Suppressor macrophage (primary cell): ENCODE results near the gene APH1B.

Experiments used
- DNase-seq, 4 experiments: peaks; one replicate each; pipeline ENCODE4 v3.0.0-alpha.2; 2020 to 2022
- total RNA-seq, 17 experiments: gene quantifications; one replicate each; lab custom pipeline; 2026; ENCODE audit warnings: mixed read lengths in 6 of 17, inconsistent platforms in 3 of 17; lab: John Stamatoyannopoulos, UW

The APH1B gene
- 6.6 to 44.7 (median 27.2) reads per million in 17 experiments for total RNA-seq

DNA sequence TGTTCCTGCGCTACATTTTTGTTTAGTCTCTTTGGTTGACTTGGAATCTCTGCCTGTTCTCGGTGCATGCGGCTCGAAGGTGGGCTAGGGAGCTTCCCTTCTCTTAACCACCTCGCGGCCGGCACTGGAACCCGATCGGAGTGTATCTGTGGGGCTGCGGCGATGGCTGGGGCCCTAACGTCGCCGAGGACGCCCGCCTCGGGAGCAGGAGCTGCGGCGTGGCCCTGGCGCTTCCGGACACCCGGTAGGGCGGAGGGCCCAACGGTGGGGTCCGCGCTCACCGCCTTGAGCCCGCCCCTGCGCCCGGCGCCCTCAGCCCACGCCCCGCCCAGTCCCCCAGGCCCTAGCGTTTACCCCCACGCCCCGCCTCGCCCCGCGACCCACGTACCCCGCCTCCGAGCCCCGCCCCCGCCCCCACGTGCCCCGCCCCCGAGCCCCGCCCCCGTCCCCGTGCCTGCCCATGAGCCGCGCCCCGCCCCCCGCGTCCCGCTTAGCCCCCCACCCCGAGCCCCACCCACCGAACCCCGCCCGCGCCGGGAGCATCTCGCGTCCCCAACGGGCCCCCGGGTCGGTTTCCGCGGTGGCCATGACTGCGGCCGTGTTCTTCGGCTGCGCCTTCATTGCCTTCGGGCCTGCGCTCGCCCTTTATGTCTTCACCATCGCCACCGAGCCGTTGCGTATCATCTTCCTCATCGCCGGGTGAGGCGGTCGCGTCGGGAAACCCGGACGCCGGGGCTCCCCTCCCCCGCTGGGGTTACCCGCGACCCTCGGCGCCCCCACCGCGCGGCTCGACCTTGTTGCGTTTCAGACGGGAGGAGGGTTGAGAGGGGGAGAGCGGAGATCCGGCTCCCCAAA is at the start of gene APH1B:
TSS of gene APH1B (plus strand) at position 568 of the 855 bp plus-strand sequence. CDS start at position 587, 19 bp downstream.
- peak; percentile 56 to 86 (median 76) for DNase-seq

DNA sequence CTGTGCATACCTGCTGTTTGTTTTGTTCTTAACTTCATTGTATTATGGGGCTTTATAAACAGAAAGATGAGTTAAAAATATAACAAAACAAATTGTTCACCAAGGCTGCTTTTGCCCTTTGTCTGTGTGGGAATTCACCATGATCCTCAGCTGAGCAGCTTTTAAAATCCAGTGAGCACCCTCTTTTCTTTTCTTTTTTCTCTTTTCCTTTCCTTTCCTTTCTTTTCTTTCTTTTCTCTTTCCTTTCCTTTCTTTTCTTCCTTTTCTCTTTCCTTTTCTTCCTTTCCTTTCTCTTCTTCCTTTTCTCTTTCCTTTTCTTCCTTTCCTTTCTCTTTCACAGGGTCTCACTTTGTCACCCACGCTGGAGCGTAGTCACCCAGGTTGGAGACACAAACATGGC is 49.7 kb upstream of the APH1B start:
- no peak for DNase-seq

DNA sequence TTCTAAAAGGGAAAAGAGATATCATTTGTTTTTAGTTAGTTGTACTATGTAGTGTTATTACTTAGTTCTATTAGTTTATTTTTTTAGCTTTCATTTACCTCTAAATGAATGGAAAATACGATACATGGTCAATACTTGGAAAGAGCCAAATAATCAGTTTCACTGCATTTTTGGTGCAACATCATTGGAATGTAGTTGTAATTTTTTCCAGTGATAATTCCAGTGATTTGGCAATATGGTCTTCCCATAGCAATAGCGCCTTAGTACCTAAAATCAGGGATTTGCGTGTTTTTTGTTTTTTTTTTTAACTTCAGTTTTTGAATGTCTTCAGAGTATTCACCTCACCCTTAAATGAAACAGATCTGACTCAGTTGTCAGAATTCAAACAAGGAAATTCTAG is 46.2 kb upstream of the APH1B start:
- DNase-seq, result no peak

DNA sequence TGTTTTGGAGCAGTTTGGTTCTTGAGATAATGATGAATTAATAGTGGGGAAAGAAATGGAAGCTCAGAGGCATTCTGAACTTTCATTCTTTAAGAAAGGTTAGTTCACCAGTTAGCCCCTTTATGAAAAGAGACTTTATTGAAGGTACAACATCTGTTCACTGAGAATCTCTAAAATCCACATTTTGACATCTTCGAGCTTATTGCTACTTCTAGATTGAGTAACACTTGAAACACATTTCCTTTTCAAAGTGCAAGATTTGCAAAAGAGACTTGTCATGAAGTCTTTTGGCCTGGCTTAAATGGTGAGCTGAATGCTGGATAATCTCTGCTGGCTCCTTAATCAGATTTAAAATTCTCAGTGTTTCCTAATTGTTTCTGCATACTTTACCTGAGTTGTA is 45.7 kb upstream of the APH1B start:
- DNase-seq, result peak; percentile 23 to 78 (median 50)

DNA sequence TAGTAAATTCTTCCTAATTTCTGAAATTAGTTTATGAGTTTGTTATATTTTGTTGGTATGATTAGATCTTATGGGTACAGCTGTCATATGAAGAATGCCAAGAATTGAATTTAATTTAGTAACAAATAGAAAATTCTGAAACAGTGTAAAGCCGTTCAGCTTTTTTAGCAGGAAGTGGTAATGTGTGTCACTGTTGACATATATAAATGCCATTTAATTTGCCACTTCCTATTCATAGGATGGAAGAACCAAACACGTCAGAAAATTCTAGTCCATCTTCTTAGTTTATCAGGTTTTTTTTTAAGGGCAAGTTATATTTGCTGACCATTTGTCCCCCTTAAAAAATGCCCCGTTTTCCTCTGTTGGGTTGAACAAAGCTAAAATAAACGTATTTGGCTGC is 45.0 kb upstream of the APH1B start:
- peak in 2 of 4 experiments; percentile 61 to 71 for DNase-seq

DNA sequence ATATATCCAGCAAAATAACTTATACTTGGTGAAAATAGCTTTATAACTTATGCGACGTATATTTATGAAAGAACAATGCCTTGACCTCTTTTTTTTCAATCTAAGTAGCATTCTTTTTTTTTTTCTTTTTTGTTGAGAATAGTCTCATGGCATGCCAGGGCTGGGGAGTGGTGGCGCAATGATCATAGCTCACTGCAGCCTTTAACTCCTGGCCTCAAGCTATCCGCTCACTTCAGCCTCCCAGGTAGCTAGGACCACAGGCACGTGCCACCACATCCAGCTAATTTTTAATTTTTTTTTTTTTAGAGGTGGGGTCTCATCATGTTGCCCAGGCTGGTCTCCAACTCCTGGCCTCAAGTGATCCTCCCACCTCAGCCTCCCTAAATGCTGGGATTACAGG is 44.5 kb upstream of the APH1B start:
- DNase-seq, result peak in 3 of 4 experiments; percentile 34 to 39 (median 37)

DNA sequence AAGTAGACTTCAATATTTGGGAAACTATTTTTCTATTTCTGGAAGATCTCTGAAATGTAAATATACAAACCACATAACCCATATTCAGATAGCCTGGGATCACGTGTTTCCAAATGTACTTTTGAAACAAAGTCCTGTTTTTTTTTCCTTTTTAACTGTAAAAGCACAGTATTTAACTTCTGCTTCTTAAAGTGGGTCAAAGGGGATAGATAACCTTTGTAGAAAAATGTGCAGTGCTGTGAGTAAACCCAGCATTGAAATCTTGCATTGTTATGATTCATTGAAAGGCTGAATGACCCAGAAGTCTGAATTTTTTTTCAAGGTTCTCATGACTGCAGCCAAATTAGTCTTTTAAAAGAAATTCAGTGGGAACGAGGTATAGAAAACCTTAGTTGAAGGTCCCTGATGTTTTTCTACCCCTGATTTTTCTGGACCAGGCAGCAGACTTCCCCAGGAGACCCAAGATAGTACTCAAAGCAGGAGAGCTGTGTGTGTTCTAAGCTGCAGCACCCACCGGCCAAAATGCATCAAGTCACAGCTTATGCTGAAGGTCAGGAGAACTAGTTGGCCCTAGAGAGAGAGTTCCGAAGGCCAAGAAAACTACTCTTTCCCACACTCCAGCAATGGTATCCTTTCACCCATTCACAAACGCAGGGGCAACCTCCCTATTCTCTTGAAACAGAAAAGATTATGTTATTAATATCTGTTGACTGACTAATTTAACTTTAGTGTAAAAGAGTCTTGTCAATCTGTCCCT is 43.6 kb upstream of the APH1B start:
- peak; percentile 30 to 88 (median 59) for DNase-seq

DNA sequence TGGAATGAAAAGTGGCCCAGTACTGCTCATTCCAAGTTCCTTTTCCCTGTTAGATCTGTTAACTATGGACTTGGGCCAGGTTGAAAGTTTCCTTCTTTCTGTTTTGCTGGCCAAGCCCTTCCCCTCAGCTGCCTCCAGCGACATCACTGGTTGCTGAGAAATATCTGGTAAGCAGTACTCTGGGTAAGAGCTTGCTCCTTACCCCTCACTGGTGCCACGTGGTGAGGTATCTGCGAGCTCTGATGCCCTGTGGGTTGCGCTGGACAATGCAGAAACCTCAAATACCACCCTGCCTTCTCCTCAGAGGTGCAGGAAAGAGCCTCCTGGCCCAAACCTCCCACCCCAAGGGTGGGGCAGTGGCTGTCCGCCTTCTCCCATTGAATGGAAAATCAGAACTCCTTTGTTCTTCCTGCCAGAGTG is 42.9 kb upstream of the APH1B start:
- DNase-seq, result peak; percentile 49 to 75 (median 72)

DNA sequence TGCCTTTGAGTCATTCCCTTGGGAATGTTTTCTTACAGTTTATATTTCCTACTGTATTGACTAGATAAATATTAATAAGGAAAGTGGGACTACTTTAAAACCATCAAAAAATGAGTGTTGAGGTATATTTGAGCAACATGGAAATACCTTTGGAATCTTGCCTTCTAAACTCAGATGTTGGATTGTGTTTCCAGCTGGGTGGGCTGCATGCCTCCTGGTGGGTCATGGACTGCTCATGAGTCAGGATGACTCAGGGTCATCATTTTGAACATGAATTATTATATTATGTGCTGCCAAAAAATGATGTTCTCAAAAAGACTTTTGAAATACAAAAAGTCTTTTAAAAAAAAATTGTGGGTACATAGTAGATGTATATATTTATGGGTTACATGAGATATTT is 41.1 kb upstream of the APH1B start:
- peak in 1 of 4 experiments; percentile 20 for DNase-seq

DNA sequence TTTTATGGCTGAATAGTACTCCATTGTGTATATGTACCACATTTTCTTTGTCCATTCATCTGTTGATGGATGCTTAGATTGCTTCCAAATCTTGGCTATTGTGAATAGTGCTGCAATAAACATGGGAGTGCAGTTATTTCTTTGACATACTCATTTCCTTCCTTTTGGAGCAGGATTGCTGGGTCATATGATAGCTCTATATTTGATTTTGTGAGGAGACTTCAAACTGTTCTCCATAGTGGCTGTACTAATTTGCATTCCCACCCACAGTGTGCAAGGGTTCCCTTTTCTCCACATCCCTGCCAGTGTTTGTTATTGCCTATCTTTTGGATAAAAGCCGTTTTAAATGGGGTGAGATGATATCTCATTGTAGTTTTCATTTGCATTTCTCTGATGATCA is 40.3 kb upstream of the APH1B start:
- peak; percentile 51 to 79 (median 66) for DNase-seq

DNA sequence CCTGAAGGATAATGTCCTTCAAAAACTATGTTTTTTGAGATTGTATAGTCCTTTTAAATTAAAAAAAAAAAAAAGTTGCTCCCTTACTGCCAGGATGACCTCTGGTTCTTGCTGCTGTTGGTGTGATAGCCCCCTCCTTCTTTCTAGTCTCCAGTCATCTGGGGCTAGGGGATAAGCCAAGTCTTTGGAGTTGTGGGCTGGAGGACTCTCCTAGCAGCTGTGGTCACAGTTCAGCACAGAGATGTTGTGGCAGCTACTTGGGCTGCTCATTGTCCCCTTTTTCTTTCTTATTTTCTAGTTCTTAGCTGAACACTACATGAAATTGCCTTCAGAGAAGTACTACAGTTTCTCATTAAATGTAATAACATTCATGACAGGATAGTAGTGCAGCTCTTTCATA is 39.2 kb upstream of the APH1B start:
- DNase-seq, result no peak

DNA sequence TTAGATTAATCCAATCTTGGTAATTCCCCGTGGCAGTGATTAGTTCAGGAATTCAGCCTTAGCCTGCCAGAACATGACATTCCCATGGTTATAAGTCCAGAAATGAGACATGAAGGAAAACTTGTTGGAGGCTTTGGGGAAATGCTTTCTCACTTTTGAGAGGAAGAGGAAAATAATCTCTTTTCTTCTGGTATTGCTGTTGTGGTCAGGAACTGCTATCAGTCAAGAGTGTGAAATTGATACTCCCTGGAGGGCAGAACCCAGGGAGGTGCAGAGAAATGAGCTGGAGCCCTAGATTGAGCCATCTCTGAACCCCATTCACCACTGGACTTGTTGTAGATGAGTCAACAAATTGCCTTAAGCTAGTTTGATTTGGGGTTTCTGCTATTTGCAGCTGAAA is 38.6 kb upstream of the APH1B start:
- DNase-seq, result peak in 3 of 4 experiments; percentile 13 to 30 (median 26)

DNA sequence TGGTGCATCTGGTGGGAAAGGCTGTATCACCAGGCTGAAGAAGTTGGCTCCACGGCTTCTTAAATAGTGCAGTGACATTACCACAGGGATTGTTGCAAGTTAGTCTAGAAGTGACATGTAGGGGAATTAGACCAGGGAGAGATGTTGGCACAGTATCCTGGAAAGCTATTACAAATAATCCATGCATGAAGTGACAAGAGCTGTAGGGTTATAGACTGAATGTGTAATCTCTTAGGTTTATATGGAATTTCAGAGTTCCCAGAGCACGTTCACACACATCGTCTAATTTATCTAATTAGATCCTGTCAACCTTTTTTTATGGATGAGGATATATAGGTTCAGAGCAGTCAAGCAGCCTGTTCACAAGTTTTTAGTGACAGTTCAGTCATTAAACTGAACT is 37.3 kb upstream of the APH1B start:
- no peak for DNase-seq

DNA sequence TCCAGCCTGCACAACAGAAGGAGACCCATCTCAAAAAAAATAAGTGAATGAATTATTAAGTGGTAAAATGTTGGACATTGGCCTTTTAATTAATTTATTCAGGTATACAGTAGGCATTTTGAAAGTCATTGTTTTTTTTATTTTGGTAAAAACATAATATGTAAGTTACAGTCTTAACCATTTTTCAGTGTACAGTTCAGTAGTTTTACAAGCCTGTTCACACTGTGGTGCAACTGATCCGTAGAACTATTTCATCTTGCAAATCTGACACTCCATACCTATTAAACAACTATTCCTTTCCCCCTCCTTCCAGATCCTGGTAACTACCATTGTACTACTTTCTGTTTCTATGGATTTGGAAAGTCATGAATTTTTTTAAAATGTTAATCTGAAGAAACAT is 36.1 kb upstream of the APH1B start:
- no peak for DNase-seq

DNA sequence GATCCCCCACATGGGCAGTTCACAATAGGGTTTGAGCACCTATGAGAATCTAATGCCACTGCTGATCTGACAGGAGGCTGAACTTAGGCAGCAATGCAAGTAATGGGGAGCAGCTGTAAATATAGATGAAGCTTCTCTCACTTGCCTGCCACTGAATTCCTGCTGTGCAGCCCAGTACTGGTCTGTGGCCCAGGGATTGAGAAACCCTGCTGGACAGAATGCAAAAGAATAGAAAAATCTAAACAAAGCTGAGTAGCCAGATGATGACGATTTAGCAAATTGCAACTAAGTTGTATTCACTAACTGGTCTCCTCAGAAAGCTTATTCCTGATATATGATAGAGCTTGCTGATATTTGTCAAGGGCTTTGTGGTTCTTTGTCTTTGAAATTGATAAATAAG is 34.3 kb upstream of the APH1B start:
- DNase-seq, result no peak

DNA sequence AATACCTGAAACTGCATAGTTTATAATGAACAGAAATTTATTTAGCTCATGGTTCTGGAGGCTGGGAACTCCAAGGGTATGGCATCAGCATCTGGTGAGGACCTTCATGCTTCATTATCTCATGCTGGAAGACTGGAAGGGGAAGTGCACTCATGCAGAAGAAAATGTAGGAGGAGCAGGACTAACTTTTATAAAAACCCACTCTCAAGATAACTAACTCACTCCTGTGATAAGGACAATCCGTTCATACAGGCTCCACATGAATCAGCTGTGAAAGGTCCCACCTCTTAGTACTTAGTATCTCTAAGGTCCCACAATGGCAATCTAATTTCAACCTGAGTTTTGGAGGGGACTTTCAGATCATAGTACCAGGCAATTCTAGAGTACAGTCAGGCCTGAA is 33.6 kb upstream of the APH1B start:
- peak; percentile 33 to 67 (median 64) for DNase-seq

DNA sequence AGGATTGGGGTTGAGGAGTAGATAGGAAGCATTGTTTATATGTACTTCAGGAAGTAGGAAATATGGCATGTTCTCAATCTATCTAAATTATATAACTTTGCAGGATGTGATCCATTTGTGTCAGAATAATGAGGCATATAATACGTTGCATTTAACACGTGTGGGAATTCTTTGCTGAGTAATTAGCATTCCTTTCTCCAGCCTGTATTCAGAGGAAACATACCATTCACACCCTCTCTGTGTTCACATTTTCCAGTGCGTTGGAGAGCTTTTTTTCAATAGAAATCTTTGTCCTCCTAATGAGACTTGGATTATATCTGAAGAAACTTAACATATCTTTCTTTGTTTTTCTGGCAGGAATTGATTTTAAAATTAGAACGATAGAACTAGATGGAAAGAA is 33.0 kb upstream of the APH1B start:
- DNase-seq, result no peak

DNA sequence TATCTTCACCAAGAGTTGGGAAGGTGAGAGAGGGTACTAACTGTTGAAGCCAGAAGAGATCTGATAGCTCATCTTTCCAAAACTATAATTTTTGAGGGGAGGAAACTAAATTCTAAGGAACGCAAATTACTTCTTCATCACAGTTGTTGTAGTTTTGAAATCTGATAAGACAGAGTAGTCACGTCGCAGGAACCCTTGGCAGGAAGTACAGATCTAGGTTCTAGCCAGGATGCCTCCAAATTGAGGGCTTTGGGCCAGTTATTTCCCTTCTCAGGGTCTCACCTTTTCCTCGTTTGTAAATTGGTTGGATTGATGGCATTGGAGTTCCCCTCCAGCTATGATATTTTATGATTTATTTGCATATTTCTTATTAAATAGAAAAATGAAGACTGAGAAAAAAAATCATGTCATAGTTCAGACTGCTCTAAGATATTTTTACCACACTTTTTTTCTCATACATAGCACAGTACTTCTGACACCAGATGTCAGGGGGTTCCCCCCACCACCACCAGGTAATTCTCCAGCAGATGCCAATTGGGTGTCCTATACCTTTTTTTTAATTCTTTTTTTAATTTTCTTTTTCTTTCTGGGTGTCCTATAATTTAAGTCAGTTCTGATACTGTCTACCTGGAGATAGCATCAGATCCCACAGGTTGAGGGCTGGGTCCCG is 32.3 kb upstream of the APH1B start:
- DNase-seq, result no peak

DNA sequence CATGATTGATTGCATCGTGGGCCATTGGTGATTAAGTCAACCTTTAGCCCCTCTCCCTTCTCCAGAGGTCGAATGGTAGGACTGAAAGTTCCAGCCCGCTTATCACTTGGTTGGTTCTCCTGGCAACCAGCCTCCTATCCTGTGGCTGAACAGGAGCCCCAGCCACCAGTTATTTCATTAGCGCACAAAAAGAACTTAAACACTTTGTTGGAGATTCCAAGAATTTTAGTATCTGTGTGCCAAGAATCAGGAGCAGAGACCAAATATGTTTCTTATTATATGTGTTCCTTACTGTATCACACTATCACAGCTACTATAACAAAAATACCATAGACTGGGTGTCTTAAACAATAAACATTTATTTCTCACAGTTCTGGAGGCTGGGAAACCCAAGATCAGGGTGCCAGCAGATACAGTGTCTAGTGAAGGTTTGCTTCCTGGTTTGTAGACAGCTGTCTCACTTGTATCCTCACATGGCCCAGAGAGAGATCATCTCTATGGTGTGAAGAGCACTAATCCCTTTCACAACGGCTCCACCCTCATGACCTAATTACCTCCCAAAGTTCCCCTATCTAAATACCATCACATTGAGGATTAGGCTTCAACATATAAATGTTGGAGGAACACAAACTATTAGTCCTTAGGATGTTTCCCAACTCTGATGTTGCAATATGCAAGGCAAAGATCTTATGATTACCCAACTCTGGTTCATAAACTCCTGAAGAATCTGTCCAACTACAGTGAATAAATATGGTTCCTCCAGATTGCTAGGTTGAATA is 30.5 kb upstream of the APH1B start:
- peak; percentile 87 to 99 (median 94) for DNase-seq

DNA sequence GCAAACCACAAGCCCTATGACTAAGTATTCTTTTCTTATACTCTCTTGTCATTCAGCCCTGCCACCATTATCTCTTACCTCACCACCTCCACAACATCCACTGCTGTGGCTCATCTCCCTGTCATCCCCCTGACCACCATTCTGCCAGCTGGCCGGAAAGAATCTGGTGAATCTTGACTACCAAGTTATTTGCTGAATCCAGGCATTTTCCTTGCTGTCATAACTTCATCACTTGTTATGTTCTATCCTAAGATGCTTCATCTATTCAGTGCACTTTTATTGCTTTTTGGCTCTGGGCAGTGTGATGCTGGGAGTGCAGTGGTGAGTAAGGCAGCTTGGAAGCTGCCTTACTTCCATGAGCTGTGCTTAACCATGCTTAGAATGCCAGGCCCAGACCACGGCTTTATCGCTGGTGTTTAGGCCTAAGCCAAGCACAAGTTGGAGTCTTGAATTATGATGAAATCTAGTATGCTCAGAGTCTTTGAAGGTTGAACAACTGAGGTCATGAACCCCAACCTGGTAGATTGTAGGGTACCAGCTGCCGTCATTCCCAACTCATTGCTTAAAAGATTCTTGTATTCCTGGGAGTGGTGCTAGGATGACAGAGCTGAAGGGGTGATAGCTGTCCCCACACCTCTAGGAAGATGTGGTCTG is 27.0 kb upstream of the APH1B start:
- no peak for DNase-seq

DNA sequence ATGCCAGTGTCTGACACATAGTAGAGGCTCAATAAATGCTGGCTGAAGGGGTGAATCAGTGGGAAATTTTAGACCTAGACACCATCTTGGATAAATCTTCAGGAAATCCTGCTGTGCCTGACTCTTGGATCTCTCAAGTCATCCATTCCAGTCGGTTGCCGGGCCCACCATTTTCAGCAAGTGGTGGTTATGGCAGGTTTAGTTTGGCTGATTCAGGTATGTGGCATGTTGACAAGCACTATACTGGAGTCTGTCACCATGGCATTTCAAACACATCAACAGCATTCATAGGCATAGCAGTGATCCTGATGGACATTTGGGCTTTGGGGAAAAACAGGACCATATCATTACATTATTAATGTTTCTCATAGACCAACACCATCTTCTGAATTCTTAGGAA is 25.7 kb upstream of the APH1B start:
- no peak for DNase-seq

DNA sequence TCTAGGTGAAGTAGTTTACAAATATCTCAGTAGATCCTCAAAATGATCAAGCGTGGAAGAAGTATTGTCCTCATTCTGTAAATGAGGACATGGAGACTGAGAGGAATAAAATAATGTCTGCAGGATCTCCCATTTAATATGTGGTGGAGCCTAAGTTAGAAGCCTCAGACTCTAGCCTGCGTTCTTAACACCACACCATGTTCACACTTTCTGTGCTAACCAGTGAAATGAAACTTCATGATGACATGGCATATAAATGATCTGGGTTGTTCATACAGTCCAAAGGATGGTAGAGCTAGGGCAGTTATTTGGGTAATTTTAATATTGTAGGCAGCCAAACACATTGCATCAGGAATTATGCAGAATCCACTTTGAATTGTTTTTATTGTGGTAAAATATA is 25.1 kb upstream of the APH1B start:
- no peak for DNase-seq
